H1 (cell line): ENCODE results near the gene PITX1. TPM values are rescaled to one million over a fixed set of nuclear protein-coding genes. Genes with fewer than 3 reads are reported as not detected.

Experiments used
- ASH2L ChIP-seq: fragments of 200-600, 300-600 bp; sonication (generic); IDR thresholded peaks from one replicate; pipeline ENCODE4 v1.7.1; 2017; ENCODE audit warnings: low read length
- CBX5 ChIP-seq: fragments of 300-800, 300-1000 bp; sonication (generic); IDR thresholded peaks from 2 replicates; pipeline ENCODE4 v1.7.1; 2016; ENCODE audit warnings: antibody characterized with exemption, low read length, low read depth
- CEBPB ChIP-seq: IDR thresholded peaks from 2 replicates; pipeline ENCODE4 v1.6.1; 2012; ENCODE audit warnings: low read depth, low read length
- CHD1 ChIP-seq: IDR thresholded peaks from 2 replicates; pipeline ENCODE4 v1.6.1; 2012; ENCODE audit warnings: low read depth, low read length, improper control_type of control experiment
- POLR2A ChIP-seq, 2 experiments: IDR thresholded peaks; 1 replicate in 1 of 2; 2 replicates in 1 of 2; pipeline ENCODE4 v1.6.1; 2011; ENCODE audit warnings: low read depth in 2 of 2, low read length in 2 of 2, mild to moderate bottlenecking in 2 of 2; ENCODE audit errors: control extremely low read depth in 1 of 2
- RNF2 ChIP-seq: fragments of 200-900, 300-1000 bp; sonication (generic); IDR thresholded peaks from 2 replicates; pipeline ENCODE4 v1.7.1; 2016; ENCODE audit warnings: borderline replicate concordance, low read depth, mild to moderate bottlenecking, antibody characterized with exemption, low read length; ENCODE audit not compliant: poor library complexity, severe bottlenecking; ENCODE audit errors: missing control alignments
- SIN3A ChIP-seq, 2 experiments: IDR thresholded peaks in 1 of 2; conservative IDR thresholded peaks in 1 of 2; 2 replicates each; pipeline ENCODE4 v1.6.1; 2011 to 2012; ENCODE audit warnings: low read length in 2 of 2, improper control_type of control experiment in 1 of 2, low read depth in 1 of 2, mild to moderate bottlenecking in 1 of 2
- USF2 ChIP-seq: IDR thresholded peaks from 2 replicates; pipeline ENCODE4 v1.6.1; 2011; ENCODE audit warnings: low read length, improper control_type of control experiment
- polyA plus RNA-seq, 7 experiments: library from polyadenylated mRNA; depleted of rRNA in 3 of 7; stranded (reverse) in 5 of 7; unstranded in 2 of 7; fragments of >200 nt in 5 of 7; fragments of 200-250 nt in 2 of 7; gene quantifications; 1 replicate in 5 of 7; 2 replicates in 1 of 7; 4 replicates in 1 of 7; pipeline versions ENCODE4 v1.2.1 to v1.2.3, GENCODE V29; 2011 to 2013; ENCODE audit warnings: missing spikeins in 2 of 7, mixed read lengths in 2 of 7
- total RNA-seq: library from RNA; stranded (reverse); fragmentation: NEBNext Ultra II Directional; extraction: Animal tissue kit (Norgen Biotek cat#: 25700); gene quantifications from 2 replicates; pipeline ENCODE4 v1.2.1, GENCODE V29; 2021

The PITX1 gene
- total and polyA plus RNA-seq, 2 of the 8 experiments (the other 6 are each of a cell fraction or from before 2014, with no cell fraction given) = 0.03 TPM; not detected in 1

- TF ChIP-seq USF2 = no peak
- TF ChIP-seq CHD1 = no peak
- TF ChIP-seq CBX5 = no peak
- no peak for TF ChIP-seq CEBPB
- no peak for TF ChIP-seq SIN3A (conservative IDR thresholded peaks at IDR 0.05 in 1 of 2, IDR thresholded peaks at IDR 0.05 in 1 of 2; ENCODE audit: low read depth in 1 of 2, low read length in 2 of 2)
- no peak for TF ChIP-seq ASH2L
- no peak for TF ChIP-seq RNF2
- no peak for TF ChIP-seq POLR2A (IDR thresholded peaks at IDR 0.05; ENCODE audit: control extremely low read depth in 1 of 2, low read depth in 2 of 2, low read length in 2 of 2)
Observed at GRCh38 chr5:135018457-135018856, 15.6 kb downstream of the PITX1 start (continued).
